Measurements from ENCODE around the gene RALGAPA2. TPM values are rescaled to one million over a fixed set of nuclear protein-coding genes. Genes with fewer than 3 reads are reported as not detected.

The RALGAPA2 gene
- total RNA-seq, 1 donor = 19.7 TPM

DNA sequence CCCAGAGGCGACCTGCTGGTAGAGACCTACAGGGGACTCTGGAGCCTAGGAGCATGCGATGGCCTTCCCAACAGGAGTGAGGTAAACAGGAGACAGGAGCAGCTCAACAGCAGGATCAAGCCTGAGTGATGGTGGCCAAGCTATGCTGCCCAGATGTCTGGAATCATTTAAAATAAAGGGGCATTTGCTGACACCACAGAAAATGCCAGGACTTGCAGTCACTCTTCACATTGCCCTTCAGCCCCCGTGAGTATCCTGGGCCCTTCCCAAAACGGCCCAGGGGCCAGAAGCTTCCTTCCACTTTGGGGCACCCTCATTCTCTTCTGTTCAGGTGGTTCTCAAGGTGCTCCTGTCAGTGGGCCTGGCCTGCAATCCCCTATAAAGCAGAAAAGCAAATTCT lies 321.3 kb downstream of the RALGAPA2 start:
- DNase-seq (ENCODE audit: low read depth in 2 of 3, low spot score in 2 of 3) = no peak

GRCh38 chr20:20390393-20390792 lies 322.1 kb downstream of the RALGAPA2 start:
- no peak for DNase-seq (ENCODE audit: low read depth in 2 of 3, low spot score in 2 of 3)

DNA sequence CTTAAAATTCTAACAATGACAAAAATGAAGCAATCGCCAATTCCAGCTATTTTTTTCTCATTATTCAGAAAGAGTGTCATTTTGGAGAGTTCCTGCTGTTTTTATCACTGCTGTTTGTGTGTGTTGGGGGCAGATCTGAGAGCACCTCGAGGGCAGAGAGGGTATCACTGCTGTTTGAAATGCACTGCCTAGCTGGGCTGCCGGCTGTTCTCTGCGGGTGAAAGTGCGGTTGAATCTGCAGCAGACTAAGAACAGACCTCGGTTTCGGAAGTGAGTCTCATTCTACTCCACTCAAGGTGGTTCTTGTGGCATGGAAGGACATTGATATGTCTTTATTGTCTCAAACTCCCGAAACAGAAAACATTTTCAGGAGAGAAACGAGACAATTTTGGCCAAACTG lies 326.3 kb downstream of the RALGAPA2 start:
- DNase-seq (ENCODE audit: low read depth in 2 of 3, low spot score in 2 of 3) = no peak

- no peak for DNase-seq (ENCODE audit: low read depth in 2 of 3, low spot score in 2 of 3)
Measured at GRCh38 chr20:20375862-20376261, 336.6 kb downstream of the RALGAPA2 start.

DNA sequence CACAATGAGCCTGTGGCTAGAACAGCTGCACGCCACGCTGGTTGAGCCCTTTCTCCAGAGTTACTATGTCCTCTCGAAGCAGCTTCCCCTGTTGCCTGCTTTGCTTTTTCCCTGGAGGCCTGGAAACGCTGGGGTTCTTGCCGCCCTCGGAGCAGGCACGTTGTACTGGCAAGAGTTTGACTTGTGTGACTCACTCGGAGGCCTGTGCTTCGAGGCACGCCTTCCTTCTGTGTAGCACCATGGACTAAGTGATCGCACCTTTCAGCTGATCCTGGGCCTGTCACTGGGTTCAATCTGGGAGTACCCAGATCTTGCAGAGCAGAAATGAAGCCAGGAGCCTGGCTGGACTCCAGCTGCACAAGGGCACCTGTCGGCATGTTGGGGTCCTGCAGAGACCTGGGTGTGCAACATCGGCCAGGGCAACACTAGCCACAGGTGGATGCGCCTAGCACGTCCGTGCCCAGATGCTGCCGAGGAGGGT lies 339.3 kb downstream of the RALGAPA2 start:
- DNase-seq (ENCODE audit: low read depth in 2 of 3, low spot score in 2 of 3) = no peak

DNA sequence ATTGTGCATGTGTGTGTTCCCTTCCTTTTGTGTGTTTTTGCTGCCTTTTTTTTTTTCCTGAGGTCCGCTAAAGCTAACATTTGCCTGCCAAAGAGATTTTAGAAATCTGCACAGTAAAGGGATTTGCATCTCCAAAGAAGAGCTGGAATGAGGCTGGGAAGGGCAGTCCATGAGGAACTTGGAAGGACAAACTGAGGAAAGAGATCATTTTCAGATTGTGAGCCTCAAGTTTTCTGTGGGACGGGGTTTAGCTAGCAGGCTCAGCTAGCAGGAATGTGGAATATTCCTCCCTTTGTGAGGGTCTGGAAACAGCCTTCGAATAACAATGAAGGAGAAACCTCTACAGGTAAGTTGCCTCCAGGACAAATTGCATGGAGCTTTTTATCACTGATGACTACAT lies 340.8 kb downstream of the RALGAPA2 start:
- DNase-seq (ENCODE audit: low read depth in 2 of 3, low spot score in 2 of 3) = no peak

DNA sequence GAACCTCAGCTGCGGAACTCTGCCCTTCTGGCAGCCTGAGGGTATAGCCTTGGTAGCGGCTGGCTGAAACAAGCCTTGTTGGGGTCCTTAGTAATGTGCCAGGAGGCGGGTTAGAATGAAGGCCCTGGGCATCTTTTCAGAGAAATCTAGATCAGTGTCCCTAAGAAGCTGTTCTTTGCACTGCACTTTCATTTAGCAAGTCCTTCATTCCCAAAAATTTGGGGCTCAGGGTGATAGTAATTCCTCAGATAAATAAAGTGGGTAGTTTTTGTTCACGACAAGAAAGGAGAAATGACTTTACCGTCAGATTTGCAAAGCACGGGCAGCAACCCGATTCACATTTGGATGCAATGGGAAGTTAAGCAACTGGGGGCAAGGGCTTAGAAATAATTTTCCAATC lies 341.4 kb downstream of the RALGAPA2 start:
- no peak for DNase-seq (ENCODE audit: low read depth in 2 of 3, low spot score in 2 of 3)

DNA sequence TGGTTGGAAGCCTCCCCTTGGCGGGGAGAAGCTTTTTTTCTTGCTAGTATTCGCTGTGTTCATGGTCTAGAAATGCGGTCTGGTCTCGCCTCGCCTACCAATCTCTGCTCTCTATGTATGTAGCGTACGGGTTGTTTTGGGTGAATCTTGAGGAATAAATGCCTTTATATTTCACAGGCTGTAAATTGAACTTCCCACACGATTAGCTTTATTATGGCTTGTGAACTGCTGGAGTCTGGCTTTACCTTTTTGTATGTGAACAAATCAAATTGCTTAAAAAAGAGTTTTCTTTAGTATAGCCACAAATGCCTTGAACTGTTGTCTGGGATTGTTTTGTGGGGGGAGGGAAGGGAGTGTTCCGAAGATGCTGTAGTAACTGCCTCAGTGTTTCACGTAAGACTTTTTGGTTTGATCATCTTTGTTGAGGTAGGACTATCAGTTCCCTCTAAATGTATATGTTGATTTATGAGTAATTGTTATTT lies 342.3 kb downstream of the RALGAPA2 start:
- no peak for DNase-seq (ENCODE audit: low read depth in 2 of 3, low spot score in 2 of 3)

GRCh38 chr20:20369250-20370093 lies 343.0 kb downstream of the RALGAPA2 start:
- DNase-seq (ENCODE audit: low read depth in 2 of 3, low spot score in 2 of 3) = no peak

GRCh38 chr20:20368418-20369249 lies 343.8 kb downstream of the RALGAPA2 start:
- no peak for DNase-seq (ENCODE audit: low read depth in 2 of 3, low spot score in 2 of 3)

GRCh38 chr20:20367575-20368417 lies 344.6 kb downstream of the RALGAPA2 start, which contains the start of gene INSM1:
INSM1 (plus strand) TSS chr20:20368104; CDS start chr20:20368268, 164 bp downstream.
- DNase-seq (ENCODE audit: low read depth in 2 of 3, low spot score in 2 of 3) = no peak

DNA sequence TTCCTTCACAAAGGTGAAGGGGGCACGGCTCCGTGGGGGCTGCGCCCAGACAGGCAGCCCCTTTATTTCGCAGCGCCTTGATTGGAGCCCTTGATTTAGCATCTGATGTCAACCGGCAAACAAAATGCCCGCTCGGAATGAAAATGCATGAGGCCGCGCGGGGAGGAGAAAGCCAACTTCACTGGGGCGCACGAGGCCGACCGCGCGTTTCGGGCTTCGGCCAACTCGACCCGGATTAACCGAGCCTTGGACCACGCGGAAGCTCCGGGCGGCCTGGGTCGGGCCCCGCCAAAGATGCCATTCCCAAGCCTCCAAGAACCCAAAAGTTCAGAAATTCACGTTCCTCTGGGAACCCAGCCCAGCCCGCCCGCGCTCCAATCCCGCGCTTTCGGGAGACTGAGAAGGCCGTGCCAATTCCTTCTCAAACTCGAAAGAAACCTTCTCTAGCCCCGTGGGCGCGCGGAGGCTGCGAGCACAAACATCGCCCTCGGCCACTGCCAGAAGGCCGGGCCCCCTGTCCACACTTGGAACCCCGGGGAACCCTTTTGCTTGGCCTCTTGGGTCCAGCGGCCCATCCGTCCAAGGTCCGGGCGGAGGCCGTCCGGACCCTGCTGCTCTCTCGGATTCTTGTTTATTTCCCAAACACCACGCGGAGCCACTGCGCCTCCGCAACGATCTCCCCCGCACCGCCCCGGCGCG lies 345.4 kb downstream of the RALGAPA2 start:
- no peak for DNase-seq (ENCODE audit: low read depth in 2 of 3, low spot score in 2 of 3)

- DNase-seq (ENCODE audit: low read depth in 2 of 3, low spot score in 2 of 3) = no peak
Measured at GRCh38 chr20:20366551-20366875, 345.9 kb downstream of the RALGAPA2 start.

GRCh38 chr20:20365480-20366161 lies 346.8 kb downstream of the RALGAPA2 start:
- DNase-seq (ENCODE audit: low read depth in 2 of 3, low spot score in 2 of 3) = no peak

DNA sequence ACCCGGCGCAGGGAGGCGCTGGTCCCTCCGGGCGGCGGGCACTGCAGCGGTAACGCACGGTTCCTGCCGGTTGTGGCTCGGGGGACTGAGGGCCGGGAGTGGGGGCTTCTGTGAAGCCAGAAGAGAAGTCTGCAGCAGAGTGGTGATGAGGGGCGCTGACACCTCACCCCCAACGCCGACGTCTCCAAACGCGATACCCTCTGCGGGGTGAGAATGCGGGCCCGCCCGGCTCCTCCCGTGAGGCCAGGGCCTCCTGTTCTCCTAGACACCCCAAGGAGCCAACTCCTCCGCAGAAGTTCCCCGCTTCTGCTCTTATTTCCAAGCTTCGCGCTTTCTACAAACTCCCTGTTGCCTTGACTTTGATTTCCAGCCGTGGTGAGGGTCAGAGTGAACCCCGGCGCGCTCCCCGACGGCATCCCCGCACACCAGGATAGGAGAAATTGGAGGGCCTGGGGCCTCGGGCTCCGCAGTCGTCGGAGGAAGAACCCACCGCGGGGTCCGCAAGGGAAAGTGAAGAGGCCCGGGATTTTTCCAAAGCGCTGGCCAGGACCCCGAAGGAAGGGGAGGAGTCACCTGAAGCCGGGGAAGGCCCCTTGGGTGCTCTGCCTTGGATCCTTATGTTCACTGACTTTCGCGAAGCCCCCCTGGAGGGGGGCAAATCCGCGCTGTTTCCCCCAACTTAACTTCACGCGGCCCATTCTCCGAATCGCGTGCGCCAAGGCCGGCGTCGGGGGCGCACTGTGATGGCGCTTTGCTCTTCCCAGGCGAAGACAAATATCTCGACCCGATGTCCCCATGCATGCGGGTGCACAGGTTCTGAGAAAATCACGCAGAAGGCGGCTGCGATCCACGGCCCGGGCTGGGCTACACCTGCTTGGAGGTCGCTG lies 347.6 kb downstream of the RALGAPA2 start:
- no peak for DNase-seq (ENCODE audit: low read depth in 2 of 3, low spot score in 2 of 3)

DNA sequence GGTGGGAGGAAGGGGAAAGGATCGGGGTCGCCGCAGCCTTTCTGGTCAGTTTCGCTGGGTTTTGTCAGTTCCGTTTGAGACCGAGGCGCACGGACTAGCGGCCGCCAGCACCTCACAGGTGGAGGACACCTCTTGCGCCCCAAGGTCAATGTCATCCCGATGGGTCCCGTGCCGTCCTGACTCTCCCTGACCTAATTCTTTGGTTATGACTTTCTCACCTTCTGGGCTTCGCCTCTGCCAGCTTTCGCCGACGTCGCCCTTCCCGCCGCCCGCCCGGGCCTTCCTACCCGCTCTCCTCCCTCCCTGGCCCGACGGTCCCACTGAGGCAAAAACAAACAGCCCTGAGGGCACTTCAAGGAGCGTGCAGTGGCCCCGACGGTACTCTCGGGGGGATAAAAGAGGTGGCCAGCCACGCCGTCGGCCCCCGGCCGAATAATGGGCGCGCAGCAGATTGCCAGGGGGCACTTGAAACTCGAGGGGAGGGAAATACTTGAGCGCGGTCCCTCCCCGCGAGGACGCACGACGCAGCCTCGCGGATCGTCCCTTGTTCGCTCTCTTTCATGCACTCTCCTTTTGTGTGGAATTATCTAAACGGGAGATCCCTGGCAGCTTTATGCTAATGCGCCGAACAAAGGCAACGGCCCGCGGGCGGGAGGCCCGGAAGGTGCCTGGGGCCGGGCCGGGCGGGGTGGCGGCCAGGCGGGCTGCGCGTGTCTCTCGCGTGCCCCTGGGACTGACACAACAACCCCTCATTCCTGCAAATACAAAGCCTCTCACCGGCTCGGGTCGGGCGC lies 348.4 kb downstream of the RALGAPA2 start:
- no peak for DNase-seq (ENCODE audit: low read depth in 2 of 3, low spot score in 2 of 3)

- DNase-seq (ENCODE audit: low read depth in 2 of 3, low spot score in 2 of 3) = no peak
Measured at GRCh38 chr20:20363434-20363798, 349.0 kb downstream of the RALGAPA2 start.

Data from hematopoietic multipotent progenitor cell (in vitro differentiated cells).